Stimulated activated CD4-positive, alpha-beta T cell treated with anti-CD3 and anti-CD28 coated beads, Interleukin-15, amount 100 ng/mL, for 48 hours (primary cell): Measurements from ENCODE around the gene TEX101.
"Not testable (repeated sequence)": the region's sequence is repeated elsewhere in the genome, so short reads cannot be mapped to it uniquely, and the experiment has no call there.

Experiments
- DNase-seq, 2 donors: peaks; one replicate each; pipeline ENCODE4 v3.0.0-alpha.2; 2020; ENCODE audit warnings: low read depth in 2 of 2

Gene TEX101, protein sequence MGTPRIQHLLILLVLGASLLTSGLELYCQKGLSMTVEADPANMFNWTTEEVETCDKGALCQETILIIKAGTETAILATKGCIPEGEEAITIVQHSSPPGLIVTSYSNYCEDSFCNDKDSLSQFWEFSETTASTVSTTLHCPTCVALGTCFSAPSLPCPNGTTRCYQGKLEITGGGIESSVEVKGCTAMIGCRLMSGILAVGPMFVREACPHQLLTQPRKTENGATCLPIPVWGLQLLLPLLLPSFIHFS

DNA sequence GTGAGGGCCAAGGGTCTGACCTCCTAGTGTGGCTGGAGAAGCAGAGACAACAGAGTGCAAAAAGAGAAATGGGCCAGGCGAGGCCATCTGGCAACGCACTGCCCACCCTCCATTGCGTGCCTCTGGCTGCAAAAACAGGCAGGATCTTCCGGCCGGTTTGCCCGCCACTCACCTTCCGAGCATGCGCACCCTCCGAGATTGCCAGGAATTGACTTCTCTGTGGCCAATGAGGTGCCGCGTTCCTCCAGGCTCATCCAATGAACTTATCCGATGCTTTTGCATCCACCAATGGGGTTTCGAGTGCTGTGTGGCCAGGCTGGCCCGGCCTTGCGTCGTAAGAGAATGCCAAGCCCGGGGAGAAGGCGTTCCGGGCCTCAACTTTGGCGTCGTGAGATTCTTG lies at the start of gene TEX101:
TSS of gene TEX101 (plus strand) at position 337 of the 400 bp plus-strand sequence. CDS start 1,030 bp downstream, outside the sequence.
- DNase-seq: no peak

DNA sequence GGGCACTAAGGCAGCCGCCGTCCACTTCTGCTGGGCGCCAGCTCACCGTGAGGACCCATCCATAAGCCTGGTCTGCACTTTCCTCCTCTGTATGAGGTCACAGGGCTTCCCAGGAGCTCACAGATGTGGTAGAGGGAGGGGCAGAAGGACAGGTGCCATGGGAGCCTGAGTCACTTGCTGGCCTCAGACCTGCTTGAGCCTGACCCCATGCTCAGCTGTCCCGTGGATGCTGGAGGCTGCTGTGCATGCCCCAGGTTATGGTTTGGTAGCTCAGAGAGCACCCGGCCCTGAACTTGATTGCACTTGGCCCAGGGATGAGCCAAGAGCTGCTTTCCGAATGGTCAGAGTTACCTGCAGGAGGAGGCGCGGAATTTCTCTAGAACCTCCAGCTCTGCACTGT lies 49.0 kb upstream of the TEX101 start:
- DNase-seq: not testable (repeated sequence)

DNA sequence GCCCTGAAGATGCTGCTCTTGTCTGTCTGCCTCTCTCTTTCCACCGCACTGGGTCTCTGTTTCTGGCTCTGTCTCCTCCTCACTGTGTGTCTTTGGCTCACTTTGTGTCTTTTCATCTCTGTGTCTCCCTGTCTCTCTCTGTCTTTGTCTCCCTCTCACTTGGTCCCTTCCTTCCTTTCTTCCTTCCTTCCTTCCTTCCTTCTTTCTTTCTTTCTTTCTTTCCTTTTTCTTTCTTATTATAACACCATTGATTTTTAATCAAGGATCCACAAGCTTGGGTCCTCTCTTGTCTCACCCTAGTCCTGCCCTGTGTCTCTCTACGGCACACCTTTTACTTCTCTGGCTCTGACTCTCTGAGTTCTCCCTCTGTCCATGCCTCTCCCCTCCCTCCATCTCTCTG lies 46.9 kb upstream of the TEX101 start:
- DNase-seq: no peak

DNA sequence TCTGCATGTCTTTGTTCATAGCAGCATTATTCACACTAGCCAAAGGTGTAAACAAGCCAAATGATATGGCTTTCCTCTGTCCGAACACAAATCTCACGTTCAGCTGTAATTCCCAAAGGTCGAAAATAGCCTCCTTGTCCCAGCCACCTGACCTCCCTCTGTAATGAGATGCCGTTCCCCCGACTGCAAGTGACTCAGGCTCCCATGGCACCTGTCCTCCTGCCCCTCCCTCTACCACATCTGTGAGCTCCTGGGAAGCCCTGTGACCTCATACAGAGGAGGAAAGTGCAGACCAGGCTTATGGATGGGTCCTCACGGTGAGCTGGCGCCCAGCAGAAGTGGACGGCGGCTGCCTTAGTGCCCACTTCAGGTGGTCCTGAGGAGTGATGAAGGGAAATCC lies 45.8 kb upstream of the TEX101 start:
- not testable (repeated sequence) for DNase-seq

DNA sequence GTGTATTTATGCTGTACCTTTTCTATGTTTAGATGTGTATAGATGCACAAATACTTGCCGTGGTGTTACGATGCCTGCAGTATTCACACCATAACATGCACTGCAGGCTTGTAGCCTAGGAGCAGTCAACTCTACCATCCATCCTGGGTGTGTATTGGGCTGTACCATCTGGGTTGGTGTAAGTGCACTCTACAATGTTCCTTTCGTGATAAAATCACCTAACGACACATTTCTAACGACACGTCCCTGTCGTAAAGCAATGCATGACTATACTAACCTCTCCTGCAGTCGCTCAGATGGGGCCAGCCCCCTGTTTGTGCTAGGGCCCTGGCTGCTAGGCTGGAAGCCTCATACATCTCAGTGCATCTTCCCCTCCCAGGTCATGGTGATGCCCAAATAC lies 42.8 kb upstream of the TEX101 start:
- DNase-seq: no peak

DNA sequence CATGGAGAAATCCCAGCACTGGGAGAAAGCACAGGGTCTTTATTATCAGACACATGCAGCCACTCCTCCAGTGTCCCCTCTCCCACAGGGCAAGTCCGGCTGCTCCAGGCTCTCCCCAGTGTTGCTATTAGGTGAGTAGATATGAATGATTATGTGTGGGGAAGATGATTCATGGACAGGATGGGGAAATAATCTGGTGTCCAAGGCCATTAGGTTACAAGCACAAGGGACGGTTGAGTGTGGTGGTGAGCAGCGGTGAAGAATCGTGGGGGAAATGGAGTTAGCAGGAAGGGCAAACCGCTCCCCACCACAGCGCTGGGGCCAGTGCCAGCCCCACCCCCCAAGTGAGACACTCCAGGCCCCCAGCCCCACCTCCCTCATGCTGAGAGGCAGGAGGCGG lies 42.2 kb upstream of the TEX101 start:
- no peak for DNase-seq

DNA sequence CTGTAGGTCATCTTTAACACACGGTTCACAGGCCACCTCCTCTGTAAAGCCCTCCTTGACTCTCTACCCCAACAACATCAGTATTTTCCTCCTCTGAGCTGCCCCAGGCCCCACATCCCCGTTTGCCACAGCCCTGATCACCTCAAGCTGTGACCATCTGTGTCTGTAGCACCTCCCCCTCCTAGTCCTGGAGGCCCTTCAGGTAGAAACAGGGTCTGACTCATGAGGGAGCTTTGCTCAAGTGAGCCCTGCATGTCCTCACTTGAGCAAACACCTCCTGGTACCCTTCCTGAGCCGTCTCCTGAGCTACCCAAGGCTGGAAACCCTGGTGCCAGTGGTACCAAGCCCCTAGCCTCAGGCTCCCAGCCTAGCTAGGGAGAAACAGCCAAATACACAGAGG lies 37.1 kb upstream of the TEX101 start:
- DNase-seq: not testable (repeated sequence)

DNA sequence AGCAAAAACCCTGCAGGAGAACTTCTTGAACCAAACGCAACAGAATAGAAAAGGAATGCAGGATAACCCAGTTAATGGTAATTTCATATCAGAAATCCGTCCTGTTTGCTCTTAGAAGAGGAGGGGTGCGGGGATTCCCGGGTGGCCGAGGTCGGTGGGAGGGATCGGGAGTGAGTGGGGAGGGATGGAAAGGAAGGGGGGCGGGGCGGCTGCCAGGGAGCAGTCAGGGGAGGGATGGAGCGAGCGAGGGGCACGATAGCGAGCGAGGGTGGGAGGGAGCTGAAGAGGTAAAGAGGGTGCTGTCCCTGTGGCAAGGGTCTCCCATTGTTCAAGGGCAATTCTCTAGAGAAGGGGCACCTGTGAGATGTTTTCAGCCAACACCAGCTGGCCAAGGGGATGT lies 34.7 kb upstream of the TEX101 start:
- DNase-seq: no peak

DNA sequence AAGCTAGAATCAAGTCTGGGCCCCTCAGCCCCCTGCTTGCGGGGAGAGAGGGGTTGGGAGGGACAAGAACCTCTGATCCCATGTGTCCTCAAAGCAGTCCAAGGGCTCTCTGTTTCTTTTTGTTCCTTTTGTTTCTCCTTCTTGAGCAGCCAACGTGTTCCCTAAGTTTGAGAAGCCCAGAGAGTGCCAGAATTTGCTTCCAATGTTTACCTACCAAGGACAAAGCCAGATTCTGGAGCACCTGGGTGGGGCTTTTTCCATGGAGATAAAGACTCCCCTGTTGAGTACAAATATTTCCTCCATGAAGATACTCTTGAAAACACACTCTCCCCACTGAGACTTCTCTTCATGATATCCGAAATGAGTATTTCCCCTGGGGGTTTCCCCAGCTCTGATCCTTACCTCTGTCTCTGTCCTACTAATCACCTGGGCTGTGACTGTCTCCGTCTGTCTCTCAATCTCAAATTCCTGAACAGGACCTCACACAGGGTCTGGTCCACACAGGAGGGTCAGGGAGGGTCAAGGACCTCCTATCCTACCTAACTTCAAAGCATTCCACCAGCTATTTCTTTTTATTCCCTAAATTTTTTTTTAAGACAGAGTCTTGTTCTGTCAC lies 33.8 kb upstream of the TEX101 start:
- no peak for DNase-seq

DNA sequence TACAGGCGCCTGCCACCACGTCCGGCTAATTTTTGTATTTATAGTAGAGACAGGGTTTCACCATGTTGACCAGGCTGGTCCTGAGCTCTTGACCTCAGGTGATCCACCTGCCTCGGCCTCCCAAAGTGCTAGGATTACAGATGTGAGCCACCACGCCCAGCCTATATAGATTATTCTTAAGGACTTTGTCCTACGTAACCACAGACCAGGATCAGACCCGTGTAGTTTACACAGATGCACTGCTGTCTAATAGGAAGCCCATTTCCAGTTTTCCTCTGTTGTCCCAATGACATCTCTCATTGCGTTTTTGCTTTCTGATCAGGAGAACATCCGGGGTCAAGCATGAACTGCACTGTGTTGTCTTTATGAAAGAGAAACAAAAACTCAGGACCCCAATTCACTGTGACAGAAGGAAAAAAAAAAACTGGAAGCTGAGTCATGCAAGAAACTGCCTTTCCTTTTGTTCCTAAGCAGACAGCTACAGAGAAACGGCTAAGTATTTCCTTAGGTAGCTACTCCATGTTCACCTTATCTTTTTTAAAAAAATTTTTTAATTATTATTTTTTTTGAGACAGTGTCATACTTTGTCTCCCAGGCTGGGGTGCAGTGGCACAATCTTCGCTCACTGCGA lies 32.0 kb upstream of the TEX101 start:
- DNase-seq: not testable (repeated sequence)

DNA sequence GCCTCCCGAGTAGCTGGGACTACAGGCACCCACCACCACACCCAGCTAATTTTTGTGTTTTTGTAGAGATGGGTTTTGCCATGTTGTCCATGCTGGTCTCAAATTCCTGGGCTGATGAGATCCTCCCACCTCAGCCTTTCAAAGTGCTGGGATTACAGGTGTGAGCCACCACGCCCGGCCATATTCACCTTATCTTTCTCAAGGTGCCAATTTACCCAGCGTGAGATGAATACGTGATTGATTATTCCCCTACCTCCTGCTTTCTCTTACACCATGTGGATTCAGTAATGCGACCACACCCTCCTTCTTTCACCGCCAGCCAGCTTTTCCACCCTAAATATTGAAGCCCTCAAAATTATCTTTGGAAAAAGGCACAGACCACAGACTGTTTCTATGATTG lies 31.4 kb upstream of the TEX101 start:
- not testable (repeated sequence) for DNase-seq

DNA sequence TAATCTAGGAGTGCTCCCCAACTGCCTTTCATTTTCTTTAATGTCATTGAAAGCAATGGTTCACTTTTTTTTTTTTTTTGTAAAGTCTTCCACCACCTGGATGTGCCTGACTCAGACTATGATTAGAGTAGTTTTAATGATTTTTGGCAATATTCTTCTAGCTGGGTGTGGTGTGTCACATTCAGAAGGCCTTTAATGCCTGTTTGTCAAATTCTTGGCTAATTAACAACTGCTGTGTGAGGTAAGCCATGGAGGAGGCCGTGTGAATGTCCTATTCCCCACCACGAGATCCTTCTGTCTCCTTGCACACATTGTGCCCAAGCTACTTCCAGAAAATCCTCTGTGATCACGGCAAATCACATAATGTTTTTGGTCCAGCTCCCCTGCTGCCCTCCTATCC lies 30.9 kb upstream of the TEX101 start:
- DNase-seq: not testable (repeated sequence)

DNA sequence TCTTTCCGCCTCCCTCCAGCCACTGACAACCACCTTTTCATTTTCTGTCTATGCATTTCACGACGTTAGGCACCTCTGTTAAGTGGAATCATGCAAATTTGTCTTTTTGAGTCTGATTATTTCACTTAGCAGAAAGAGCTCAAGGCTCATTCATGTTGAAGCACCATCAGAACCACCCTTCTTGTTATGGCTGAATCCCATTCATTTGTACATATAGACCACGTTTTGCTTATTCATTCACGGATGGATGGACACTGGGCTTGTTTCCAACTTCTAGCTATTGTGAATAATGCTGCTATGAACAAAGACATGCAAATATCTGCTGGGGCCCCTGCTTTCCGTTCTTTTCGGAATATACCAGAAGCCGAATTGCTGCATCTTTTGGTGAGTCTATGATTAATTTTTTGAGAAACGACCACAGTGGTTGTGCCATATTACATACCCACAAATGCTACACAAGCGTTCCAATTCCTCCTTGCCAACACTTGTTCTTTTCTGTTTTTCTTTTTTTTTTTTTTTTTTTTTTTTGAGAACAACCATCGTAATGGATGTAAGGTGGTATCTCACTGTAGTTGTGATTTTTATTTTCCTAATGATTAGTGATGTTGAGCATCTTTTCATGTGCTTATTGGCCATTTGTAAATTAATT lies 23.7 kb upstream of the TEX101 start:
- DNase-seq: not testable (repeated sequence)

DNA sequence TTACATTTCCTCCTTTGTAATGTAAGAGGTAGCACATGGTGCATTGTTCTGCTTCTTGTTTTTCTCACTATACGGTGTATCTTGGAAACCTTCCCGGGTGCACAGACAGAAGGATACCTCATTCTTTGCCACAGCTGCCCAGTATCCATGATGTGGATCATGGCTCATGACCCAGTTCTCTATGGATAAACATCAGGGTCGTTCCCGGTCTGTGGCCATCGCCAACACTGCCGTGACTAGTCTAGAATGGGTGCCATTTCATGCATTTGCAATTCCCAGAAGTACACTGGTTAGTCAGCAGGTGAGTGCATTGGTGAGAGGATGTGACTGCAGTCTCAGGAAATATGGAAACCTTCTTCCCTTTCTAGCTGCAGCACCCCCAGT lies 23.1 kb upstream of the TEX101 start:
- DNase-seq: not testable (repeated sequence)

DNA sequence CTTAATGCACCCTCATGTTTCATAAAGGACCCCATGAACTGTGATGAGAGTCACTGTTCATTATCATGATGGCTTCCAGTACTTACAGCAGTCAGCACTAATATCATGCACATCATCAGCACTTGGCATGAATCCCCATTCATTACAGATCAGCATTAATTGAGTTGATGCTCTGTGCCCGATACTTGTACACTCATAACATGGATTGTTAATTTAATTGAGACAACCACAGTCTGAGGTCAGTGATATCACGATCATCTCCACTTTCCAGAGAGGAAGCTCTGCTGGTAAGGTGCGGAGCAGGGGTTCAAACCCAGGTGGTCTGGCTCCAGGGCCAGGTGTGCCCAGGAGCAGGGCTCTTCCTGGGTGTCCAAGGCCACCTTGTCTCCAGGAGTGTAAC lies 21.2 kb upstream of the TEX101 start:
- DNase-seq: not testable (repeated sequence)

DNA sequence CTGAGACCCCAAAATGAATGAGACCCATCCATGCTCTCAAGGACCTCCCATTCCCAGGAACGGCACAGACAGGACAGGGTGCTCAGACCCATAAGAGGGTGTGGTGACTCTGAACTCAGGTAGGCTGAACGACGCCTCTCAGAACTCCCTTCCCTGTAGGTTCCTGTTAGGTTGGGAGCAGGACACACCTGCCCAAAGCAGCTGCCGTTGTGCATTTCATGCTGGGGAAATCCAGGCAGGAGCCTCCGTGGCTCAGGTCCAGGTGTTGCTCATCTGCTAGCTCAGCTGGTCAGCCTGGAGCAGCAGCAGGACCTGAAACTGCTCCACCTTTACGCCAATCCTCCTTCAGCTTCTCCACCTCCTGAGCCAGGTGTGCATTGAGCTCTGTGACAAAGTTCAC lies 19.1 kb upstream of the TEX101 start:
- no peak for DNase-seq

DNA sequence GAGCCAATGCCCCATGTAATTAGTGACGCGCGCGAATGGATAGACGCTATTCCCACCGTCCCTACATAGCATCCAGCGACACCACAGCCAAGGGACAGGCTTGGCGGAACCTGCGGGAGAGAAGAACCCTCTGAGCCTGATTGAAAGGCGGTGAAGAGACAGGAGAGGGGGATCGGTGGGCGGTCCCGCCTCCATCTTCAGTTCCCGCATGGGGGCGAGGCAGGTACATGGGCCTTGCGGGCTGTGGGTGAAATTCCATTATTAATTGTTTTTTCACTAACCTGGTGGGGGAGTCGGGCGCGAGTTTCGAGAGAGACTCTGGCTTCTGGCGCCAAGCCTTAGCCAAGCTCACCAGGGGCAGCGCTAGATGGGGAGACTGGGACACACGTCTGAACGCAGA lies 8.4 kb upstream of the TEX101 start:
- no peak for DNase-seq

DNA sequence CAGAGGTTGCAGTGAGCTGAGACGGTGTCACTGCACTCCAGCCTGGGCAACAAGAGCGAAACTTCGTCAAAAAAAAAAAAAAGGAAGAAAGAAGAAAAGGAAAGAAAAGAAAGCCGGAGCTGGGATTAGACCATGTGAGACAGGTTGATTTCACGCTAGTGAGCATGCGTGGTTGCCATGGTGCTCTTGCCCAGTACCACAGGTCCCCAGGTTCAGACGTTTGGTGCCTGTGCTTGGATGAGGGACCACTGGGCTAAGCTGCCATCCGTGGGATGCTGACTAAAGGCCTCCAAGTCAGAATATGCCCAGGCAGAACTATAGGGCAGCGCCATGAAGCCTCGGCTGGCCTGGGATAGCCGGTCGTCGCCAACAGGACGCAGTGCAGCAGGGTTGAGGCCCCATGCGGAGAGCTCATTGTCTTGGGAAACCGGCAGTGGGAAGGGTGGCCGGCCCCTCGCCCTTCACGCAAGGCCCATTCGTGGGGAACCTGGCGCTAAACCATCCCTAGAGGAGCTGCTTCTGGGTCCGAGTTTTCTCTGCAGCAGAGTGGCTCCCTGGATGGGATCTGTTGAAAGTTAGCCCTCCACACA lies 7.2 kb upstream of the TEX101 start:
- no peak for DNase-seq

DNA sequence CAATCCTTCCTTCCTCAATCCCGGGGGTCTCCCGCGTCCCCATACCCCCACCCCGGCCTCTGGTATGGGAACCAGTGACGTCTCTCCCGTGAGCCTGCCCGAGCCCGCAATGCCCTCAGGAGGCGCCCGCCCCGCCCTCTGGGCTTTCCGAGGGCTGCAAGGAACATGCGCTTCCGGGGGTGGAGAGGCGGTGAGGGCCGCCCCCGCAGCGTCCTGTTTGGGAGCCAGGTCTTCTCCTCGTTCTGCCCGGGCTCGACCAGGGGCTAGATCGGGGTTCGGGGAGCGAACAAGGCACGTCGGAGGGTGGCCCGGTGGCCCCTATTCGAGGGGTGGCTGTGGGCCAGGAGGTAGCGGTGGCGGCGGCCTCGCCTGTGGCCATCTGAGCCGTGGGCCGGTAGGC lies 6.6 kb upstream of the TEX101 start:
- no peak for DNase-seq

DNA sequence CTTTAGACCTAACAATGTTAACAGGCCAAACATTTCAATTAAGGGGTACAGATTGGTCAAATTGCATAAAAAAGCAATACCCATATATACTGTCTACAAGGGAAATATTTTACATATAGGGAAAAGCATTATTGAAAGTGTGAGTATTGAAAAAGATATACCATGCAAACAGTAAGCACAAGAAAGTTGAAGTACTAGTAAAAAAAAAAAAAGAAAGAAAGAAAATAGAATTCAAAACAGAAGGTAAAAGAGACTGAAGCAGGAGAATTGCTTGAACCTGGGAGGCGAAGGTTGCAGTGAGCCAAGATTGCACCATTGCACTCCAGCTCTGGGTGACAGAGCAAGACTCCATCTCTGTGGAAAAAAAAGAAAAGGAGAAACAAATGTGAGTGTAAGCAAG lies 5.3 kb upstream of the TEX101 start:
- DNase-seq: no peak

DNA sequence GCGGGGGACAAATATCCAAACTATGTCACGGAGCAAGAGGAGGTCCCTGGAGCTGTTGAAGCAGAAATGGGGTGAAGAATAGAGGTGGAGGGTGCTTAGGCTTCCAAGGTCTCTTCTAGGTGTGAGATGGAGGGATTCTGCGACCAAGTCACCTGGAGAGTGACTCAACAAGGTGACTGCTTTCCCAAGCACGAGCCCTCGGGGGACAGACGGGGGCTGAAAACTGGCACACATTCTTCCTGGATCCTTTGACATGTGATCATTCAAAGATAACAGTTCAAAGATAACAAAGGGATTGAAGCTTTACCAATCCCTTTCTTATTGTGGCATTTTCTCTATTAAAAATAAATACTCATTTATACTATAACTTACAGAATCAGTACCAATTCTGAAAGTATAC lies 2.2 kb upstream of the TEX101 start:
- DNase-seq: no peak

DNA sequence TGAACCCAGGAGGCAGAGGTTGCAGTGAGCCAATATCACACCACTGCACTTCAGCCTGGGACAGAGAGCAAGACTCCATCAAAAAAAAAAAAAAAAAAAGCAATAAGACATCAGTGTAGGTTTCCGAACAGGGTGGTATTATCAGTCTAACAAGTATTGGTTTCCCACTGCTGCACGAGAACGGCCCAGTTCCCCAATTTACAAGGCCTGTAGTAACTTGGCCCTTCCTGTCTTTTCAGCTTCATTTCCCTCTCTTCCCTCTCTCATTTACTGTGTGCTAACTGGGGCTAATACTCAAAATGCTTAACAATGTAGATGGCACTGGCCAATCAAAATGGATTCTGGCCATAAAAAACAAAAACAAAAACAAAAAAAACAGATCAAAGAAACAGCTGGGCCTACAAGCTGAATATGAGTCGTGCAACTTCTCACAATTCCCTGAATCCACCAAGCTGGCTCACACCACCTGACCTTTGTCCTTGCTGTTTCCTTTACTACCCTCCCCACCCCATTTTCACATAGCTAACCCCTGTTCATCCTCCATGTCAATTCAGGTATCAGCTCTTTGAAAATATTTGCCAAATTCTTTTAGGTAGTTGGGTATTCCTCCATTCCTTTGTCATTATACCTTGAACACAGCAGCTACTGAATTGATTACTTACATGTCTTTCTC lies 2.4 kb downstream of the TEX101 start:
- no peak for DNase-seq
